GM23248 (cell line): Measurements from ENCODE around the gene KCP. TPM values are rescaled to one million over a fixed set of nuclear protein-coding genes. Genes with fewer than 3 reads are reported as not detected.

Source experiments
- DNase-seq: peaks from one replicate; pipeline ENCODE4 v3.0.0-alpha.2; 2015
- H2AFZ ChIP-seq: fragments of 200-600 bp; sonication (generic); 2 replicates; pipeline ENCODE4 v1.6.1; 2016; ENCODE audit warnings: antibody characterized with exemption
- H3F3A ChIP-seq: fragments of 200-600 bp; sonication (generic); 2 replicates; pipeline ENCODE4 v1.6.1; 2016; ENCODE audit warnings: mild to moderate bottlenecking, antibody characterized with exemption, mixed run types; ENCODE audit not compliant: insufficient read depth
- H3K27ac ChIP-seq: fragments of 200-600 bp; sonication (generic); 2 replicates; pipeline ENCODE4 v1.5.1; 2016; ENCODE audit warnings: mild to moderate bottlenecking
- H3K27me3 ChIP-seq: fragments of 200-600 bp; sonication (generic); replicated peaks from 2 replicates; pipeline ENCODE4 v1.6.1; 2016; ENCODE audit warnings: mild to moderate bottlenecking; ENCODE audit not compliant: insufficient read depth
- H3K36me3 ChIP-seq: fragments of 200-600 bp; sonication (generic); 2 replicates; pipeline ENCODE4 v1.6.1; 2016; ENCODE audit warnings: low read depth, mild to moderate bottlenecking
- H3K4me1 ChIP-seq: fragments of 200-600 bp; sonication (generic); 2 replicates; pipeline ENCODE4 v1.6.1; 2016; ENCODE audit warnings: mild to moderate bottlenecking; ENCODE audit not compliant: insufficient read depth
- H3K4me2 ChIP-seq: fragments of 200-600 bp; sonication (generic); one replicate; pipeline ENCODE4 v1.6.1; 2016; ENCODE audit warnings: mild to moderate bottlenecking; ENCODE audit not compliant: unreplicated experiment
- H3K4me3 ChIP-seq: fragments of 200-600 bp; sonication (generic); 2 replicates; pipeline ENCODE4 v1.5.1; 2016; ENCODE audit warnings: mild to moderate bottlenecking
- H3K79me2 ChIP-seq: fragments of 200-600 bp; sonication (generic); 2 replicates; pipeline ENCODE4 v1.6.1; 2016; ENCODE audit warnings: mild to moderate bottlenecking; ENCODE audit not compliant: insufficient read depth
- H3K9ac ChIP-seq: fragments of 200-600 bp; sonication (generic); 2 replicates; pipeline ENCODE4 v1.6.1; 2016; ENCODE audit warnings: mild to moderate bottlenecking
- H3K9me2 ChIP-seq: fragments of 200-600 bp; sonication (generic); 2 replicates; pipeline ENCODE4 v1.6.1; 2016; ENCODE audit warnings: mixed run types, mild to moderate bottlenecking, moderate library complexity; ENCODE audit not compliant: insufficient read depth
- H3K9me3 ChIP-seq: fragments of 200-600 bp; sonication (generic); one replicate; pipeline ENCODE4 v1.6.1; 2017; ENCODE audit warnings: low read depth
- H4K20me1 ChIP-seq: fragments of 200-600 bp; sonication (generic); 2 replicates; pipeline ENCODE4 v1.6.0; 2016; ENCODE audit not compliant: insufficient read depth
- EZH2 ChIP-seq: fragments of 200-600 bp; sonication (generic); IDR thresholded peaks from 2 replicates; pipeline ENCODE4 v1.6.1; 2018; ENCODE audit warnings: antibody characterized with exemption, mild to moderate bottlenecking; ENCODE audit not compliant: insufficient read depth, poor library complexity, severe bottlenecking
- EZH2phosphoT487 ChIP-seq: fragments of 200-600 bp; sonication (generic); IDR thresholded peaks from 2 replicates; pipeline ENCODE4 v1.6.1; 2018; ENCODE audit warnings: antibody characterized with exemption, moderate library complexity, mild to moderate bottlenecking, low read depth; ENCODE audit not compliant: insufficient read depth
- WGBS, 2 experiments: methylation state at CpG; one replicate each; pipeline ENCODE4 v1.1.6; 2015 to 2017; ENCODE audit warnings: low lambda C conversion rate in 2 of 2, low coverage in 1 of 2; ENCODE audit errors: missing lambda C conversion rate in 2 of 2; 5-methylcytosine and 5-hydroxymethylcytosine counted together
- in situ Hi-C: fragments of 300-500 bp; cut with MboI; formaldehyde crosslinking; loops from 2 replicates; pipeline ENCODE4 v1.15.0; 2020
- polyA plus RNA-seq: library from polyadenylated mRNA; unstranded; fragments of >200 nt; fragmentation: Nextera tagmentation; extraction: Ambion mirVana; gene quantifications from 2 replicates; pipeline ENCODE4 v1.2.1, GENCODE V29; 2016
- total RNA-seq: library from RNA; depleted of rRNA; stranded (reverse); fragments of >200 nt; shearing (Covaris generic); gene quantifications from 2 replicates; pipeline ENCODE4 v1.2.3, GENCODE V29; 2014

The KCP gene
- total and polyA plus RNA-seq, 2 experiments from 2014 or later: 0.10 TPM; not detected in 1

DNA sequence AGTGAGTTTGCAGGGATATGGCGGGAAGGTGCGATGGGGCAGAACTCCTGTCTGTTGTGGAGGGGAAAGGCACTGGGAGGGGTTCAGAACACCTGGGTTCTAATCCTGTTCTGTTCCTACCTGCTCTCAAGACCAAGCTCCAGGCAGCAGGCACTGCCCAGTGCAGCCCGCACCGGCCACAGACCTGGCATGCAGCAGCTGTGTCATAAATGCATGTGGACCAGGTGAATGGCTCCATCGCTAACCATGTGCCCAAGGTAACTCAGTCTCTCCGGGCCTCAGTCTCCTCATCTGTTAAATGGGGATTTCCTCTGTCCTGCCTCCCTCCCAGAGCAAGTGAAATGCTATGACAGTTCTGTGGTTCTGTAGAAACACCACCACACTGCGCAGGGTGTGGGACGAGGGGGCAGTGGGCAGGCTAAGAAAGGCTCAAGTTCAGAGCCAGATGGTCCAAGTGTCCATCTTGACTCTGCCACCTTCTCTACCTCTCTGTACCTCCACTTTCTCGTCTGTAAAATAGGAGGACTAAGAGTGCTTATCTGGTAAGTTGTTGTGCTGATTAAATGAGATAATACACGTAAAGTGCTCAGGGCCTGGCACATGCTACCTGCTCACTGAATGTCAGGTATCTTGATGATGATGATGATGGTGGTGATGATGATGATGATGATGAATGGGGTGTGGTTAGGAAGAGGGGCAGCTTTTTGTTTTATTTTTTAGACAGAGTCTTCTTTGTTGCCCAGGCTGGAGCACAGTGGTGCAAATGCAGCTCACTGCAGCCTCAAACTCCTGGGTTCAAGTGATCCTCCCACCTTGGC, 24.9 kb downstream of the KCP start:
- H3K4me3 ChIP-seq: no peak overlapping the region
- no peaks in the 10 kb centered on the region for H4K20me1 ChIP-seq
- H3K9ac ChIP-seq: no peak overlapping the region
- H2AFZ ChIP-seq: no peak overlapping the region
- H3K79me2 ChIP-seq: no peaks in the 10 kb centered on the region
- in situ Hi-C loops: loop anchor here (25.0 kb wide), 1 partner anchor 273 kb away; no protein-coding TSS in a partner anchor
- DNase-seq: no peak
- no peaks in the 10 kb centered on the region for H3K9me2 ChIP-seq
- H3K9me3 ChIP-seq: no peaks in the 10 kb centered on the region
- TF ChIP-seq EZH2 (no peak), EZH2phosphoT487 (no peak)
- H3K27me3 ChIP-seq: no peaks in the 10 kb centered on the region
- no peak overlapping the region for H3K27ac ChIP-seq
- no peak overlapping the region for H3K4me2 ChIP-seq
- WGBS, 2 experiments: 79 to 83% methylated on average over 10 of the region's 10 CpGs
- no peaks in the 10 kb centered on the region for H3K36me3 ChIP-seq
- H3K4me1 ChIP-seq: no peaks in the 10 kb centered on the region
- no peaks in the 10 kb centered on the region for H3F3A ChIP-seq

DNA sequence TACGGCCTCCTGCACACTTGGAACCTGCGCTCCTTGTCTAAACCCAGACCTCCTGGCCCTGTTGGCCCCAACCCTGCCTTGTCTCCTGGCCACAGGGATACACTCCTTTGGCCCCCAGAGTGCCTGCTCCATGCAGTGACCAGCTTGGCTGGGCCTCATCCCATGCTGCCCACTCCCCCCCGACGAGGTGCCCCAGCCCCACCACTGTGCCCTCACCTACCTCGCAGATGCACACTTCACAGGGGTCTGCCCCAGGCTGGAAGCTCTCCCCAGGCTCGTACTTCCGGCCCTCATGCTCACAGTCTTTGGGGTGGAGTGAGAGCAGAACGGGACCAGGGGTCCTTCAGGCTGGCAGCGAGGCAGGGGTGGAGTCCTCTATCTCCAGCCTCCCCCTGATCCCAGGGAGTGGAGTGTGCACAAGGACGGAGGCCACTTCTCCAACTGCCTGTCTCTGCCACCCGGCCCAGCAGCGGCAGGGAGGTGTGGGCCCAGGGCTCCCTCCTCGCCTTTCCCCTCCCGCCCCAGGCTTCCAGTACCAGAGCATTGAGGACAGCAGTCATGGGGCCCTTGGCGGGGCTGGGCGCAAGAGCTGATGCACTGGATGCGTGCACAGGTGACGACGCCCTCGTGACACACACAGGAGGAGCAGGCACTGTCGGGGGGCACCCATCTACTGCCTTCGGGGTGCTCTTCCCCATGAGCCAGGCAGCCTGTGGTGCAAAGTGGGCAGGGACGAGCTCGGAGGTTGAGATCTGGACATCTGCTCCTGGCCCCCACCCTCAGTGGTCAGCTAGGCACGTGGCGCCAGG, 25.7 kb downstream of the KCP start:
- Histone ChIP-seq H3K79me2 (no peaks in the 10 kb centered on the region), H2AFZ (no peak overlapping the region), H3K27ac (no peak overlapping the region), H3K4me3 (no peak overlapping the region), H3K9me3 (no peaks in the 10 kb centered on the region), H4K20me1 (no peaks in the 10 kb centered on the region), H3K9ac (no peak overlapping the region), H3K4me2 (no peak overlapping the region), H3K9me2 (no peaks in the 10 kb centered on the region), H3K27me3 (no peaks in the 10 kb centered on the region), H3K36me3 (no peaks in the 10 kb centered on the region), H3F3A (no peaks in the 10 kb centered on the region), H3K4me1 (no peaks in the 10 kb centered on the region)
- whole genome bisulfite sequencing, 2 experiments: 53 to 60% methylated on average over 19 to 26 of the region's 26 CpGs
- TF ChIP-seq EZH2phosphoT487: no peak
- TF ChIP-seq EZH2: no peak
- in situ Hi-C loops: loop anchor here (25.0 kb wide), 1 partner anchor 272 kb away; no protein-coding TSS in a partner anchor
- DNase-seq: no peak

DNA sequence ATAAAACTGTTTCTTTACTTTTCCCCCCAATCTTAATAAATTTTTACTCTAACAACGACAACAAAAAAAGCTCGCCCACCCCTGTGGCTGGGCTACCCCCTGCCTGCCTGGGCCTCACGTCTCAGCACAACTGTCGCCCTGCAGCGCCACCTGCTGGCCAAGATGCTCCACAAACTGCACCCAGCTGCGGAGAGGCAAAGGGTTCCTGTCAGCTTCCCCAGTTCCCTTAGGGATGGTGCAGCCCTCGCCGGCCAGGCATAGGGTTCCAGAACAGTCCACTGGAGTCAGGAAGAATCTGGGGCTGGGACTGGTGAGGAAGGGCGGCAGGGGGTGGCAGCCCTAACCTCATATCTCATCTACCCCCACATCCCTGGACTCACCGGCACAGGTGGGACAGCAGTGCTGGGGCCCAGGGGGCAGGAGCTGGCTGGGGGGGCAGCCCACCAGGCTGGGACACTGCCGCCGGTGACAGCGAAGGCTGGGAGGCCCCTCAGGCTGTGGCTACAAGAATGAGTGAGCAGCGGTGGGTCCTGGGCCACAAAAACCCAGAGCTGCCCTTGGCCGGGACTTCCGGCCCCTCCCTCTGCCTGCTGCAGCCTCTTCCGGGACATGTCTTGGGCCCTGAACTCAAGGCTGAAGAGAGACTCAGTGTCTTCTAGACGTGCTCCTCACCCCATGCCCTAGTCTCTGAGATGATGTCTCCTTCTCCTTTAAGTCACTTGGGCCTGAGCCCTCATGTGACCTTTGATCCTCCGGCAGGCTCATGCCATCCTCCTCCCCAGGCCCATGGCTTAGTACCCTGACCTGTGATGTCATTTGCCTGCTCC, 26.7 kb downstream of the KCP start:
- Histone ChIP-seq H4K20me1 (no peaks in the 10 kb centered on the region), H3K4me1 (no peaks in the 10 kb centered on the region), H2AFZ (0 out of 2 replicates have a peak overlapping the region, but pooled peaks have one; percentile 7), H3F3A (no peaks in the 10 kb centered on the region), H3K27ac (no peak overlapping the region), H3K27me3 (no peaks in the 10 kb centered on the region), H3K4me3 (no peak overlapping the region), H3K4me2 (no peak overlapping the region), H3K9ac (no peak overlapping the region), H3K79me2 (no peaks in the 10 kb centered on the region), H3K36me3 (no peaks in the 10 kb centered on the region), H3K9me2 (no peaks in the 10 kb centered on the region), H3K9me3 (no peaks in the 10 kb centered on the region)
- TF ChIP-seq EZH2phosphoT487 (no peak), EZH2 (no peak)
- in situ Hi-C loops: loop anchor here (25.0 kb wide), 1 partner anchor 272 kb away; no protein-coding TSS in a partner anchor
- DNase-seq: peak; percentile 81
- 37 to 38% methylated on average over 19 of the region's 19 CpGs for WGBS, 2 experiments

DNA sequence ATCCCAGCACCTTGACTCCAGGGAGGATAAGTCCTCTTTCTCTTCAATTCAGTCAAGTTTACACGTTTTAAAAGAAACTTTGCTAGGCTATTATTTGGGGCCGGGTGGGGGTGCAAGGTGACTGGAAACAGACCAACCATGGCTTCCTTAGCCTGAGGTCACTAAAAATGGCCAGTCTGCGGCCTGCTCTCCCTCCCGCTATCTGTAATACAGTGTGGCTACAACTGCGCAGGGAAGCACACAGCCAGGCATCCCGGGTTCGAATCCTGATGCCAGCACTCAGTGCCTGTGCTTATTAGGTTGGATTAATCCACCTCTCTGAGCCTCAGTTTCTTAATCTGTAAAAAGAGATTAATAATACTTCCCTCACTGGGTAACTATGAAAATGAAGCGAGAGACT, 28.4 kb downstream of the KCP start:
- in situ Hi-C loops: loop anchor here (25.0 kb wide), 1 partner anchor 270 kb away; no protein-coding TSS in a partner anchor

More for the DNA sequence above, 28.4 kb downstream of the KCP start:
- no peak overlapping the region for H3K4me3 ChIP-seq
- TF ChIP-seq EZH2phosphoT487 (no peak), EZH2 (no peak)
- DNase-seq: no peak
- no peaks in the 10 kb centered on the region for H3K36me3 ChIP-seq
- no peak overlapping the region for H3K9ac ChIP-seq
- H3K9me2 ChIP-seq: no peaks in the 10 kb centered on the region
- no peaks in the 10 kb centered on the region for H3F3A ChIP-seq
- no peaks in the 10 kb centered on the region for H3K9me3 ChIP-seq
- H3K4me1 ChIP-seq: no peaks in the 10 kb centered on the region
- no peaks in the 10 kb centered on the region for H3K79me2 ChIP-seq
- H2AFZ ChIP-seq: no peak overlapping the region
- H3K27ac ChIP-seq: no peak overlapping the region
- 86 to 88% methylated on average over 8 of the region's 8 CpGs for WGBS, 2 experiments
- H3K4me2 ChIP-seq: no peak overlapping the region
- H4K20me1 ChIP-seq: no peaks in the 10 kb centered on the region
- no peaks in the 10 kb centered on the region for H3K27me3 ChIP-seq
